WTC11 (cell line): ENCODE results near the gene ALK.

ENCODE experiments used
- CREB1 ChIP-seq: sonication (generic); formaldehyde crosslinking; IDR thresholded peaks from 2 replicates; pipeline ENCODE4 v1.8.0; 2023; ENCODE audit warnings: mild to moderate bottlenecking, missing genetic modification reagents
- CTCF ChIP-seq: fragments of 200-600 bp; IDR thresholded peaks from 2 replicates; pipeline ENCODE4 v1.8.0; 2022; ENCODE audit warnings: antibody characterized with exemption
- ZSCAN18 ChIP-seq: fragments of 250-450 bp; sonication (Bioruptor Pico); IDR thresholded peaks from 2 replicates; pipeline ENCODE4 v2.1.2; 2022; ENCODE audit warnings: mild to moderate bottlenecking, moderate library complexity

GRCh38 chr2:29848566-29849310 is 72.6 kb downstream of the ALK start:
- TF ChIP-seq ZSCAN18 (no peak), CREB1 (no peak), CTCF (no peak)
